Measurements from ENCODE around the gene BMP15. TPM values are rescaled to one million over a fixed set of nuclear protein-coding genes. Genes with fewer than 3 reads are reported as not detected.

BMP15 gene
- total RNA-seq, 2 donors from 2014 or later: not detected

DNA sequence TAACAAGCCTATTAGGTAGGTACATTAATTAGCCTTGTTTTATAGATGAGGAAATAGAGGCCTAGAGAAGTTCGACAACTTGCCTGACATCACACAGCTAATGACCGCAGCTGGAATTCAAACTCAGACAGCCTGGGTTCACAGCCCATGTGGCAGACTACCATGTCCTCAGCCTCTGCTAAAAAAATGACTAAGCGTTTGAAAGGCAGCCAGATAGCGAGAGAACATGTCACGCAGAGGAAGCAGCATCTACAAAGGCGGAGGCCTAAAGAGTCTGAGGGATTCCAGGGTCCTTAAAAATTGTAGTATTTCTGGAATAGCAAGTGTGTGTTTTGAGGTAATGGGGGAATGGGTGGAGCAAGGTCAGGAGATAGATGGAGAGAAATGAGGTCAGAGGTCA lies 33.2 kb upstream of the BMP15 start:
- no peak overlapping the region for H3K4me3 ChIP-seq
- no peak for DNase-seq (ENCODE audit: low spot score)
- no peaks in the 10 kb centered on the region for H3K9me3 ChIP-seq
- TF ChIP-seq, protein P1, sequence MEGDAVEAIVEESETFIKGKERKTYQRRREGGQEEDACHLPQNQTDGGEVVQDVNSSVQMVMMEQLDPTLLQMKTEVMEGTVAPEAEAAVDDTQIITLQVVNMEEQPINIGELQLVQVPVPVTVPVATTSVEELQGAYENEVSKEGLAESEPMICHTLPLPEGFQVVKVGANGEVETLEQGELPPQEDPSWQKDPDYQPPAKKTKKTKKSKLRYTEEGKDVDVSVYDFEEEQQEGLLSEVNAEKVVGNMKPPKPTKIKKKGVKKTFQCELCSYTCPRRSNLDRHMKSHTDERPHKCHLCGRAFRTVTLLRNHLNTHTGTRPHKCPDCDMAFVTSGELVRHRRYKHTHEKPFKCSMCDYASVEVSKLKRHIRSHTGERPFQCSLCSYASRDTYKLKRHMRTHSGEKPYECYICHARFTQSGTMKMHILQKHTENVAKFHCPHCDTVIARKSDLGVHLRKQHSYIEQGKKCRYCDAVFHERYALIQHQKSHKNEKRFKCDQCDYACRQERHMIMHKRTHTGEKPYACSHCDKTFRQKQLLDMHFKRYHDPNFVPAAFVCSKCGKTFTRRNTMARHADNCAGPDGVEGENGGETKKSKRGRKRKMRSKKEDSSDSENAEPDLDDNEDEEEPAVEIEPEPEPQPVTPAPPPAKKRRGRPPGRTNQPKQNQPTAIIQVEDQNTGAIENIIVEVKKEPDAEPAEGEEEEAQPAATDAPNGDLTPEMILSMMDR (IDR thresholded peaks at IDR 0.05): no peak
- H3K4me1 ChIP-seq: no peaks in the 10 kb centered on the region
- no peaks in the 10 kb centered on the region for H3K27me3 ChIP-seq
- H3K27ac ChIP-seq: no peak overlapping the region
- H3K36me3 ChIP-seq: no peaks in the 10 kb centered on the region

DNA sequence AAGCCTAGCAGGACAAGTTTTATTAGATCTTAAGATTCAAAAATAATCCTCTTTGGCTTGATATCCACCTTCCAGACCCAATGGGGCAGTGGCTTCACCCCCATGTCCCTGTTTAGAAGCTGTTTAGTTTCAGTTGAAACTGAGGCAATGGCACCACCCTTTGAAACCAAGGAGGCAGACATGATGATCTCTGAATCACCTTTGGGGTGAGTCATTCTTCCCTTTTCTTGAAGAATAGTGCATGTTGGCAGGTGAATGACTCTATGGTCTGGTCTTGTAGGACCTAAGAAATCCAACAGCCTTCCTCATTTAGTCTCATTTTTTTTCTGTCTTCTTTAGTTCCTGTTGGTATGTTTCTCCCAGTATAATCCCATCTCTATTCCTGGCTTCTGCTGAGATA lies 29.5 kb upstream of the BMP15 start:
- Histone ChIP-seq H3K4me1 (no peaks in the 10 kb centered on the region), H3K27ac (no peak overlapping the region), H3K27me3 (no peaks in the 10 kb centered on the region), H3K9me3 (no peaks in the 10 kb centered on the region), H3K4me3 (no peak overlapping the region), H3K36me3 (no peaks in the 10 kb centered on the region)
- DNase-seq (ENCODE audit: low spot score): no peak
- TF ChIP-seq, protein P1 (IDR thresholded peaks at IDR 0.05): no peak

DNA sequence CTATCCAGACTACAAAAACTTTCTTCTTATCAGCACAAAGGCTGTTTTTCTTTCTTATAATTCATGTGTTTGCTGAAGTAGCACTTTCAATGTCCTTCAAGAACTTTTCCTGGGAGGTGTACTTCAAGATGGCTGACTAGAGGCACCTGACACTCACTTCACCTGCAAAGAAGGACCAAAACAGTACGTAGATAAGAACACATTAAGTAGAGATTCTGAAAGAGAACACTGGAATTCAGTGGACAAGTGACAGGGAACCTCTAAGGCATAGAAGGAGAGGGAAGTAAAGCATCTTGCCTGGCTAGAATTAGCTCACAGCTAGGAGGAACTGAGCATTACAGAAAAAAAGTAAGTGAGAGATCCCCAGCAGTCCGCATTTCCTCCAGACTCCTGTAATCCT lies 21.7 kb upstream of the BMP15 start:
- no peaks in the 10 kb centered on the region for H3K27me3 ChIP-seq
- H3K36me3 ChIP-seq: no peaks in the 10 kb centered on the region
- DNase-seq (ENCODE audit: low spot score): no peak
- peaks cover 0 to 17% of the 10 kb centered on the region in 2 donors for H3K9me3 ChIP-seq
- no peak overlapping the region for H3K4me3 ChIP-seq
- TF ChIP-seq, protein P1 (IDR thresholded peaks at IDR 0.05): no peak
- H3K27ac ChIP-seq: no peak overlapping the region
- no peaks in the 10 kb centered on the region for H3K4me1 ChIP-seq

DNA sequence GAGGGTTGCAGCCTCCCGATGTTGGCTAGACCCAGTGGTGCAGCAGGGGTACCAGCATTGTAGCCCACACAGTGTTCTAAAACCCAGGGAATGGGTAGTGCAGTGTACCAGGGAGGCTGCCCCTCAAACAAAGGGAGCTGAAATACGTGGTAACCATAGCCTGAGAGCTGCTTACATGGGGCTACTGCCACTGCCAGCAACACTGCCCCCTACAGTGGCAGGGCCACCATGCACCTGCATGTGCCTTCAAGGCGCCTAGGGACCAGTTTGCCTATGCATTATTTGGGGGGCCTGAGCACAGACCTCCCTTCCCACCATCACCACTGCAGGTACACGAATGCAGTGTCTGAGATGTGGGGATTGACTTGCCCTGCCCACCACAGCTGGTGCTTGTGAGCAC lies 21.0 kb upstream of the BMP15 start:
- TF ChIP-seq, protein P1 (IDR thresholded peaks at IDR 0.05): no peak
- Histone ChIP-seq H3K9me3 (peaks cover 0 to 17% of the 10 kb centered on the region in 2 donors), H3K36me3 (no peaks in the 10 kb centered on the region), H3K27ac (no peak overlapping the region), H3K4me1 (no peaks in the 10 kb centered on the region), H3K27me3 (no peaks in the 10 kb centered on the region), H3K4me3 (no peak overlapping the region)
- no peak for DNase-seq (ENCODE audit: low spot score)

DNA sequence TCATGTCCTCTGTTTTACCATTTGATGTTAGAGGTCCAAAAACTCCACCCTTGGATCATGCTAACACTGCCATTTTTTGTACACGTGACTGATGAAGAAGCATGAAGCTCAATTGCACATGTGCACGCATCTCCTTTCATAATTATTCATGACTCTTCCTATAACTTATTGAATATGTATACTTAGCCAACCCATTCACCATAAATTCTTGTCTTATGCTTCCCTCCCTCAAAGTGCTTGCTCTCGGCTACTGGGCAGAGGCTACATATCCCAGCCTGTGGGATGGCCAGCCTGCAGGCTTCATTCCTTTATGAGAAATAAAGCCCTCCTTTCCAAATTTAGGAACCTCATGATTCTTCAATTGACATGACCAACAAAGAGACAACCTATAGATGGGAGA lies 17.5 kb upstream of the BMP15 start:
- TF ChIP-seq, protein P1 (IDR thresholded peaks at IDR 0.05): no peak
- no peak overlapping the region for H3K27ac ChIP-seq
- no peak overlapping the region for H3K4me3 ChIP-seq
- peaks cover 0 to 17% of the 10 kb centered on the region in 2 donors for H3K9me3 ChIP-seq
- H3K36me3 ChIP-seq: no peaks in the 10 kb centered on the region
- no peaks in the 10 kb centered on the region for H3K4me1 ChIP-seq
- no peaks in the 10 kb centered on the region for H3K27me3 ChIP-seq
- DNase-seq (ENCODE audit: low spot score): no peak

DNA sequence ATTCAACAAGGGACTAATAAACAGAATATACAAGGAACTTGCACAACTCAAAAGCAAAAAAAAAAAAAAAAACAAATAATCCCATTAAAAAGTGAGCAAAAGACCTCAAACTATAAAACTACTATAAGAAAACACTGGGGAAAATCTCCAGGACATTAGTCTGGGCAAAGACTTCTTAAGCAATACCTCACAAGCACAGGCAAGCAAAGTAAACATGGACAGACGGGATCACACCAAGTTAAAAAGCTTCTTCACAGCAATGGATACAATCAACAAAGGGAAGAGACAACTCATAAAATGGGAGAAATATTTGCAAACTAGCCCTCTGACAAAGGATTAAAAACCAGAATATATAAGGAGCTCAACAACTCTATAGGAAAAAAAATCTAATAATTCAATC lies 17.1 kb upstream of the BMP15 start:
- H3K4me3 ChIP-seq: no peak overlapping the region
- H3K36me3 ChIP-seq: no peaks in the 10 kb centered on the region
- no peaks in the 10 kb centered on the region for H3K4me1 ChIP-seq
- no peaks in the 10 kb centered on the region for H3K27me3 ChIP-seq
- TF ChIP-seq, protein P1 (IDR thresholded peaks at IDR 0.05): no peak
- peaks cover 0 to 17% of the 10 kb centered on the region in 2 donors for H3K9me3 ChIP-seq
- no peak for DNase-seq (ENCODE audit: low spot score)
- no peak overlapping the region for H3K27ac ChIP-seq

All from right atrium auricular region (tissue), 2 donors.